Mesenchymal stem cell (in vitro differentiated cells and primary cell): ENCODE data around the gene TUNAR.

Source experiments
- DNase-seq: peaks from one replicate; pipeline ENCODE4 v3.0.0-alpha.2; 2013
- H2AFZ ChIP-seq: one replicate; pipeline ENCODE4 v1.6.1; 2013; ENCODE audit warnings: low read depth, mild to moderate bottlenecking, control low read depth, inconsistent platforms, low read length, moderate library complexity
- H2AK5ac ChIP-seq: 2 replicates; pipeline ENCODE4 v1.6.1; 2013; ENCODE audit warnings: low read length, moderate library complexity, mild to moderate bottlenecking, inconsistent platforms; ENCODE audit not compliant: severe bottlenecking
- H2BK120ac ChIP-seq: one replicate; pipeline ENCODE4 v1.6.1; 2013; ENCODE audit warnings: low read depth, mild to moderate bottlenecking, inconsistent platforms, low read length, moderate library complexity
- H2BK12ac ChIP-seq, 2 experiments: one replicate each; pipeline ENCODE4 v1.6.1; 2013; ENCODE audit warnings: inconsistent platforms in 2 of 2, low read length in 2 of 2, mild to moderate bottlenecking in 2 of 2, moderate library complexity in 2 of 2, control low read depth in 1 of 2
- H2BK15ac ChIP-seq: one replicate; pipeline ENCODE4 v1.6.1; 2013; ENCODE audit warnings: mild to moderate bottlenecking, low read depth, inconsistent platforms; ENCODE audit not compliant: poor library complexity, severe bottlenecking
- H2BK5ac ChIP-seq: 2 replicates; pipeline ENCODE4 v1.6.1; 2013; ENCODE audit warnings: low read depth, mild to moderate bottlenecking, low read length, control low read depth, inconsistent platforms; ENCODE audit not compliant: poor library complexity, severe bottlenecking
- H3K14ac ChIP-seq, 2 experiments: one replicate each; pipeline ENCODE4 v1.6.1; 2013; ENCODE audit warnings: inconsistent platforms in 2 of 2, low read length in 2 of 2, control low read depth in 1 of 2, mild to moderate bottlenecking in 1 of 2, moderate library complexity in 1 of 2
- H3K18ac ChIP-seq, 2 experiments: one replicate each; pipeline ENCODE4 v1.6.1; 2013; ENCODE audit warnings: inconsistent platforms in 2 of 2, low read length in 2 of 2, control low read depth in 1 of 2, low read depth in 1 of 2, mild to moderate bottlenecking in 1 of 2
- H3K23ac ChIP-seq, 2 experiments: one replicate each; pipeline ENCODE4 v1.6.1; 2013; ENCODE audit warnings: inconsistent platforms in 2 of 2, low read length in 2 of 2, mild to moderate bottlenecking in 2 of 2, moderate library complexity in 2 of 2, control low read depth in 1 of 2
- H3K27ac ChIP-seq: 2 replicates; pipeline ENCODE4 v1.5.1; 2013; ENCODE audit warnings: mild to moderate bottlenecking, moderate library complexity, low read length, control low read depth, inconsistent platforms; ENCODE audit not compliant: poor library complexity, severe bottlenecking
- H3K27me3 ChIP-seq, 2 experiments: 2 replicates each; pipeline versions ENCODE4 v1.6.1 to v1.7.0; 2013; ENCODE audit warnings: low read length in 2 of 2, mild to moderate bottlenecking in 2 of 2, moderate library complexity in 2 of 2, control low read depth in 1 of 2, inconsistent platforms in 1 of 2; ENCODE audit not compliant: control insufficient read depth in 1 of 2, insufficient read depth in 1 of 2
- H3K36me3 ChIP-seq, 2 experiments: 2 replicates each; pipeline versions ENCODE4 v1.6.1 to v1.7.0; 2013; ENCODE audit warnings: low read length in 2 of 2, control low read depth in 1 of 2, inconsistent platforms in 1 of 2, low read depth in 1 of 2, mild to moderate bottlenecking in 1 of 2; ENCODE audit not compliant: insufficient read depth in 2 of 2, control insufficient read depth in 1 of 2
- H3K4ac ChIP-seq, 2 experiments: one replicate each; pipeline ENCODE4 v1.6.1; 2013; ENCODE audit warnings: inconsistent platforms in 2 of 2, low read length in 2 of 2, mild to moderate bottlenecking in 2 of 2, moderate library complexity in 2 of 2, control low read depth in 1 of 2, low read depth in 1 of 2
- H3K4me1 ChIP-seq: 2 replicates; pipeline ENCODE4 v1.6.1; 2013; ENCODE audit warnings: low read depth, low read length, control low read depth; ENCODE audit not compliant: control insufficient read depth, insufficient read depth
- H3K4me2 ChIP-seq: 2 replicates; pipeline ENCODE4 v1.6.1; 2013; ENCODE audit warnings: low read length, mild to moderate bottlenecking, inconsistent platforms; ENCODE audit not compliant: poor library complexity, severe bottlenecking
- H3K4me3 ChIP-seq, 2 experiments: 2 replicates each; pipeline versions ENCODE4 v1.5.1 to v1.7.0; 2013; ENCODE audit warnings: low read length in 2 of 2, mild to moderate bottlenecking in 2 of 2, control low read depth in 1 of 2, low read depth in 1 of 2; ENCODE audit not compliant: insufficient read depth in 1 of 2
- H3K79me1 ChIP-seq: replicated peaks from 2 replicates; pipeline ENCODE4 v1.6.1; 2013; ENCODE audit warnings: mild to moderate bottlenecking, control low read depth, low read length, inconsistent platforms; ENCODE audit not compliant: poor library complexity, severe bottlenecking
- H3K9ac ChIP-seq: 2 replicates; pipeline ENCODE4 v1.7.0; 2013; ENCODE audit warnings: mild to moderate bottlenecking, low read length, moderate library complexity
- H3K9me3 ChIP-seq: 2 replicates; pipeline ENCODE4 v1.7.0; 2013; ENCODE audit warnings: mild to moderate bottlenecking, low read length; ENCODE audit not compliant: control insufficient read depth
- H4K8ac ChIP-seq: one replicate; pipeline ENCODE4 v1.6.1; 2013; ENCODE audit warnings: inconsistent platforms, mild to moderate bottlenecking, low read length, moderate library complexity
- H4K91ac ChIP-seq: one replicate; pipeline ENCODE4 v1.6.1; 2013; ENCODE audit warnings: mild to moderate bottlenecking, low read length, inconsistent platforms
- WGBS: methylation state at CpG from one replicate; pipeline ENCODE4 v1.1.7; 2013; ENCODE audit warnings: mixed read lengths; 5-methylcytosine and 5-hydroxymethylcytosine counted together

Gene TUNAR

GRCh38 chr14:95841668-95842067, 35.0 kb upstream of the TUNAR start:
- Histone ChIP-seq H4K91ac (no peak overlapping the region), H4K8ac (no peak overlapping the region), H3K4ac (no peak overlapping the region), H2AK5ac (no peak overlapping the region), H2AFZ (no peak overlapping the region), H3K18ac (no peak overlapping the region), H3K36me3 (no peaks in the 10 kb centered on the region), H3K79me1 (no peaks in the 10 kb centered on the region), H3K14ac (no peak overlapping the region), H2BK15ac (no peak overlapping the region), H2BK5ac (no peak overlapping the region), H3K23ac (no peak overlapping the region), H3K27ac (no peak overlapping the region), H2BK120ac (no peak overlapping the region), H3K4me2 (no peak overlapping the region), H3K9me3 (no peaks in the 10 kb centered on the region), H3K27me3 (peaks cover 0 to 8% of the 10 kb centered on the region in 2 experiments), H2BK12ac (no peak overlapping the region), H3K9ac (no peak overlapping the region), H3K4me1 (no peaks in the 10 kb centered on the region), H3K4me3 (no peak overlapping the region)
- 83% methylated on average over 1 of the region's 1 CpG for WGBS
- no peak for DNase-seq

GRCh38 chr14:95849761-95850160, 26.9 kb upstream of the TUNAR start:
- Histone ChIP-seq H4K8ac (no peak overlapping the region), H3K18ac (no peak overlapping the region), H3K4me1 (no peaks in the 10 kb centered on the region), H2BK15ac (no peak overlapping the region), H2BK5ac (no peak overlapping the region), H2AFZ (no peak overlapping the region), H3K14ac (no peak overlapping the region), H3K4me2 (no peak overlapping the region), H2BK120ac (no peak overlapping the region), H2AK5ac (no peak overlapping the region), H3K4me3 (no peak overlapping the region), H3K27ac (no peak overlapping the region), H3K9me3 (no peaks in the 10 kb centered on the region), H3K36me3 (no peaks in the 10 kb centered on the region), H3K4ac (no peak overlapping the region), H3K23ac (no peak overlapping the region), H3K9ac (no peak overlapping the region), H2BK12ac (no peak overlapping the region), H3K27me3 (peaks cover 0 to 10% of the 10 kb centered on the region in 2 experiments), H3K79me1 (no peaks in the 10 kb centered on the region), H4K91ac (no peak overlapping the region)
- 51% methylated on average over 3 of the region's 3 CpGs for WGBS
- DNase-seq: no peak

- no peak overlapping the region for H3K4ac ChIP-seq
- no peak overlapping the region for H4K91ac ChIP-seq
- H3K23ac ChIP-seq: no peak overlapping the region
- no peaks in the 10 kb centered on the region for H3K4me1 ChIP-seq
- 66% methylated on average over 4 of the region's 4 CpGs for WGBS
- H3K4me3 ChIP-seq: no peak overlapping the region
- H2BK12ac ChIP-seq: no peak overlapping the region
- DNase-seq: no peak
- no peaks in the 10 kb centered on the region for H3K79me1 ChIP-seq
- no peaks in the 10 kb centered on the region for H3K9me3 ChIP-seq
- no peak overlapping the region for H2BK5ac ChIP-seq
- H3K27me3 ChIP-seq: peaks cover 0 to 6% of the 10 kb centered on the region in 2 experiments
- no peak overlapping the region for H3K4me2 ChIP-seq
- no peak overlapping the region for H2BK120ac ChIP-seq
- H2BK15ac ChIP-seq: no peak overlapping the region
- H3K36me3 ChIP-seq: no peaks in the 10 kb centered on the region
- H2AK5ac ChIP-seq: no peak overlapping the region
- H2AFZ ChIP-seq: no peak overlapping the region
- no peak overlapping the region for H3K27ac ChIP-seq
- no peak overlapping the region for H3K14ac ChIP-seq
- H3K9ac ChIP-seq: no peak overlapping the region
- no peak overlapping the region for H4K8ac ChIP-seq
- no peak overlapping the region for H3K18ac ChIP-seq
Measured at GRCh38 chr14:95850429-95850828, 26.2 kb upstream of the TUNAR start.

DNA sequence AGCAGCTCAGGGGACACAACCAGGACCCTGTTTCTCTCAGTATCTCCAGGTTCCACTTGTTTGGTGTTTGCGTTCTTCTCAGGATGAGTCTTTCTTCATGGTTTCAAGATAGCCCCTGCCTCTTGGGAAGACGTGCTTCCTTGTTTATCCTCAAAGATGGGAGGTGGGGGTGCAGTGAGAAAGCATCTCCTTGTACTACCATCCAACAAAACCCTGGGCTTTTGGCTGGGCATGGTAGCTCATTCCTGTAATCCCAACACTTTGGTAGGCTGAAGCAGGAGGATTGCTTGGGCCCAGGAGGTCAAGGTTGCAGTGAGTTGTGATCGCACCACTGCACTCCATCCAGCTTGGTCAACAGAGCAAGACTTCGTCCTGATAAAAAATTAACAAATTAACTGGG, 21.0 kb upstream of the TUNAR start:
- Histone ChIP-seq H2BK15ac (no peak overlapping the region), H3K36me3 (no peaks in the 10 kb centered on the region), H4K91ac (no peak overlapping the region), H3K9me3 (peaks cover 3% of the 10 kb centered on the region), H3K4me1 (no peaks in the 10 kb centered on the region), H2AFZ (no peak overlapping the region), H2BK5ac (no peak overlapping the region), H3K4me2 (no peak overlapping the region), H2BK12ac (no peak overlapping the region), H3K27ac (no peak overlapping the region), H2BK120ac (no peak overlapping the region), H3K18ac (no peak overlapping the region), H2AK5ac (no peak overlapping the region), H4K8ac (no peak overlapping the region), H3K9ac (no peak overlapping the region), H3K4ac (no peak overlapping the region), H3K79me1 (no peaks in the 10 kb centered on the region), H3K4me3 (no peak overlapping the region), H3K27me3 (peaks cover 0 to 3% of the 10 kb centered on the region in 2 experiments), H3K14ac (no peak overlapping the region), H3K23ac (no peak overlapping the region)
- WGBS: 80% methylated on average over 1 of the region's 4 CpGs
- no peak for DNase-seq
